ENCODE data around the gene THTPA.

DNA sequence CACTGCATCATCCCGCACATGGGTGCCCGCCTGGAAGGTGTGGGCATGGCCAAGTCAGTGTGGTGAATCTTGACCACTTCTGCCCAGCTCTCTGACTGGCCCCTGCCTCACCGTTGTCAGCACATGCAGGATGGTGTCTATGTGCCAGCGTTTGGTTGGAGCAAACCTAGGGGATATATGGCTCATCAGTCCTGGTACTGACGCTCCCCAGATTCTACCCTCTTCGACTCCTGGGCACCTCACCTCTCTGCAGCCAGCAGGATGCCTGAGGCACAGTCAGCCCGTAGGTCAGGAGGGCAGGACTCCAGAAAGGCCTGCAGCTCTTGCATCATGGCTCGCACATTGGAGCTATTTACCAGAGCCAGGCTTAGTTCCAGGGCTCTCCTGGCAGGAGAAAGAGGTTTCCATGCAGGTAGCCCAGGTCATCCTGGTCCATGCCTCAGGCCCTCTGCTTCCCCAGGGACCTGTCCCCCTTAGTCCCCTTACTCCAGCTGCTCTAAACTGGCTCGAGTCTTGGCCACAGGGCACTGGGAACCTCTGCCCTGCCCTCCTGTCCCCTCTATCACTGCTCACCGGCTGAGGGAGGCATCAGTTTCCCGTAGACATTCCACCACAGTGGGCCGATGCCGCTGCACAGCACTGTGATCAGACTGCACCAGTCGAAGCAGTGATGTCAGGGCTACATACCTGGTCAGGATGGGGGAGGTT lies 7.6 kb downstream of the THTPA start:
- peak; percentile 13 for TF ChIP-seq POLR2A (IDR thresholded peaks at IDR 0.05; ENCODE audit: low read length)
- TF ChIP-seq GATA1 (IDR thresholded peaks at IDR 0.05; ENCODE audit: low read depth, low read length) = no peak

Data from erythroblast (primary cell).